Osteoblast (primary cell): ENCODE measurements around the gene BPHL. TPM values are rescaled to one million over a fixed set of nuclear protein-coding genes. Genes with fewer than 3 reads are reported as not detected.

Experiments used
- DNase-seq: peaks from one replicate; pipeline ENCODE4 v3.0.0; 2011; ENCODE audit warnings: low spot score, mixed read lengths; ENCODE audit not compliant: insufficient read length; ENCODE audit errors: missing footprints
- H2AFZ ChIP-seq: 2 replicates; pipeline ENCODE4 v1.6.0; 2011; ENCODE audit warnings: mild to moderate bottlenecking, low read length
- H3K27ac ChIP-seq: 2 replicates; pipeline ENCODE4 v1.5.1; 2011; ENCODE audit warnings: mild to moderate bottlenecking, low read depth, low read length, moderate library complexity
- H3K27me3 ChIP-seq: 2 replicates; pipeline ENCODE4 v1.6.0; 2012; ENCODE audit warnings: mild to moderate bottlenecking, control low read depth, inconsistent platforms, low read length, moderate library complexity; ENCODE audit not compliant: insufficient read depth
- H3K36me3 ChIP-seq: 2 replicates; pipeline ENCODE4 v1.5.1; 2011; ENCODE audit warnings: mild to moderate bottlenecking, low read length, control low read depth, moderate library complexity; ENCODE audit not compliant: insufficient read depth
- H3K4me1 ChIP-seq: 2 replicates; pipeline ENCODE4 v1.5.1; 2011; ENCODE audit warnings: mild to moderate bottlenecking, low read length, control low read depth, moderate library complexity; ENCODE audit not compliant: insufficient read depth
- H3K4me2 ChIP-seq: 2 replicates; pipeline ENCODE4 v1.6.0; 2011; ENCODE audit warnings: mild to moderate bottlenecking, low read length; ENCODE audit not compliant: insufficient read depth
- H3K4me3 ChIP-seq: fragments of 200-600 bp; sonication (generic); 3 replicates; pipeline ENCODE4 v1.5.1; 2012; ENCODE audit warnings: mild to moderate bottlenecking, low read length, inconsistent platforms; ENCODE audit not compliant: insufficient read depth
- H3K79me2 ChIP-seq: 2 replicates; pipeline ENCODE4 v1.6.0; 2012; ENCODE audit warnings: mild to moderate bottlenecking, low read length, control low read depth, inconsistent platforms; ENCODE audit not compliant: insufficient read depth
- H3K9me3 ChIP-seq: 2 replicates; pipeline ENCODE4 v1.5.1; 2011; ENCODE audit warnings: low read depth, low read length, control low read depth
- H4K20me1 ChIP-seq: 2 replicates; pipeline ENCODE4 v1.6.0; 2012; ENCODE audit warnings: mild to moderate bottlenecking, low read length, control low read depth; ENCODE audit not compliant: insufficient read depth
- total RNA-seq: library from RNA; depleted of rRNA; stranded (reverse); fragments of >200 nt; gene quantifications from 2 replicates; pipeline ENCODE4 v1.2.3, GENCODE V29; 2012
- TF ChIP-seq, protein P1 (sequence below): IDR thresholded peaks from 2 replicates; pipeline ENCODE4 v1.5.1; 2011; ENCODE audit warnings: mild to moderate bottlenecking, low read depth, low read length, moderate library complexity; ENCODE audit errors: extremely low read depth

Gene BPHL
- total RNA-seq, 1 donor = 19.9 TPM

DNA sequence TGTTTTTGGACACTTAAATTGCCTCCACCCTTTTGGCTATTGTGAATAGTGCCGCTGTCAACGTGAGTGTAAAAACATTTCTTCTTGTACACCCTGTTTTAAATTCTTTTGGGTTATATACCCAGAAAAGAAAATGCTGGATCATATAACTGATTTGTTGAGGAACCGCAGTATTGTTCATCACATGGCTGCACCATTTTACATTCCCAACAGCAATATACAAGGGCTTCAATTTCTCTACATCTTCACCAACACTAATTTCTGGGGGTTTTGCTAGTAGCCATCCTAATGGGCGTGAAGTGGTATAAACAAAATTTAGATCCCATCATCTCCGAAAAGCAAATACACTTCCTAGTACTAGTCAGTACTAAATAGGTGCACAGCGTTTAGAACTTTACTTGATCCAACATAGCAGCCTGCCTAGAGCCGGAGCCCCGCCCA is 579 bp upstream of the BPHL start:
- H3K4me3 ChIP-seq = peak overlapping the region; percentile 96
- TF ChIP-seq, protein P1, sequence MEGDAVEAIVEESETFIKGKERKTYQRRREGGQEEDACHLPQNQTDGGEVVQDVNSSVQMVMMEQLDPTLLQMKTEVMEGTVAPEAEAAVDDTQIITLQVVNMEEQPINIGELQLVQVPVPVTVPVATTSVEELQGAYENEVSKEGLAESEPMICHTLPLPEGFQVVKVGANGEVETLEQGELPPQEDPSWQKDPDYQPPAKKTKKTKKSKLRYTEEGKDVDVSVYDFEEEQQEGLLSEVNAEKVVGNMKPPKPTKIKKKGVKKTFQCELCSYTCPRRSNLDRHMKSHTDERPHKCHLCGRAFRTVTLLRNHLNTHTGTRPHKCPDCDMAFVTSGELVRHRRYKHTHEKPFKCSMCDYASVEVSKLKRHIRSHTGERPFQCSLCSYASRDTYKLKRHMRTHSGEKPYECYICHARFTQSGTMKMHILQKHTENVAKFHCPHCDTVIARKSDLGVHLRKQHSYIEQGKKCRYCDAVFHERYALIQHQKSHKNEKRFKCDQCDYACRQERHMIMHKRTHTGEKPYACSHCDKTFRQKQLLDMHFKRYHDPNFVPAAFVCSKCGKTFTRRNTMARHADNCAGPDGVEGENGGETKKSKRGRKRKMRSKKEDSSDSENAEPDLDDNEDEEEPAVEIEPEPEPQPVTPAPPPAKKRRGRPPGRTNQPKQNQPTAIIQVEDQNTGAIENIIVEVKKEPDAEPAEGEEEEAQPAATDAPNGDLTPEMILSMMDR = no peak
- peak overlapping the region; percentile 79 for H3K27ac ChIP-seq
- H3K27me3 ChIP-seq = no peaks in the 10 kb centered on the region
- peaks cover 3% of the 10 kb centered on the region for H3K79me2 ChIP-seq
- H3K9me3 ChIP-seq = no peaks in the 10 kb centered on the region
- H3K36me3 ChIP-seq = peaks cover 19% of the 10 kb centered on the region
- H3K4me1 ChIP-seq = peaks cover 11% of the 10 kb centered on the region
- peaks cover 3% of the 10 kb centered on the region for H4K20me1 ChIP-seq
- peak overlapping the region; percentile 96 for H2AFZ ChIP-seq
- no peak for DNase-seq
- H3K4me2 ChIP-seq = peak overlapping the region; percentile 92

DNA sequence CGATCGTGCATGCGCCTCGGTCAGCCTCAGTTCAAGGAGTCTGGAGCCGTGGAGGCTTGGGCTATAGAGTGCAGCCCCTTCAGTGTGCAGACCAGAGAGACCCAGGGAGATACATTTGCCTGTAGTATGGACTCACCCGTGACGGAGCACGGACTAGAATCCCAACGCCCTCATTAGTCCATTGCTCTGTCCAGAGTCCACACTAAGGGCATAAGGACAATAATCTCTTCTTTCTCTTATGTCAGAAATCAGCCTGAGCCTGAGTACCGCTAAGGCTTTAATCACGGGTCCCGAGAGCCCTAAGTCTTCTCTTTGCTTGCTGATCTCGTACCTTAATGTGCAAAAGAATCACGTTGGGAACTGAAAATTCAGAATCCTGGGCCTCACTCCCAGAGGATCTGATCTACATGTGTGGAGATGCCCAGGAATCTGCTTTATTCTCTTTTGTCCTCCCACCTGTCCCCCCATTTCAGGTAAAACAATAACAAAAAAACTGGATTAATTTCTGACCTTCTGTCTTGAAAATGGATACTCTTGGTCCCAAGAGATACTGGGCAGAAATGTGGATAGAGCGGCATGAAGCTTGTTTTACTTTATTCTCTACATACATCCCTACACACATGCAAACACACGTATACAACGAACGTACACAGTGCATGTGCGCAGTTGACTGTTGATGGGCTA is 671 bp downstream of the BPHL start:
- TF ChIP-seq, protein P1 = no peak
- no peak for DNase-seq
- no peaks in the 10 kb centered on the region for H3K27me3 ChIP-seq
- H3K4me2 ChIP-seq = peak overlapping the region; percentile 92
- peaks cover 6% of the 10 kb centered on the region for H3K36me3 ChIP-seq
- peaks cover 11% of the 10 kb centered on the region for H3K4me1 ChIP-seq
- no peaks in the 10 kb centered on the region for H3K9me3 ChIP-seq
- H3K27ac ChIP-seq = peak overlapping the region; percentile 79
- peak overlapping the region; percentile 96 for H3K4me3 ChIP-seq
- H4K20me1 ChIP-seq = peaks cover 3% of the 10 kb centered on the region
- H3K79me2 ChIP-seq = peaks cover 3% of the 10 kb centered on the region
- H2AFZ ChIP-seq = peak overlapping the region; percentile 96

DNA sequence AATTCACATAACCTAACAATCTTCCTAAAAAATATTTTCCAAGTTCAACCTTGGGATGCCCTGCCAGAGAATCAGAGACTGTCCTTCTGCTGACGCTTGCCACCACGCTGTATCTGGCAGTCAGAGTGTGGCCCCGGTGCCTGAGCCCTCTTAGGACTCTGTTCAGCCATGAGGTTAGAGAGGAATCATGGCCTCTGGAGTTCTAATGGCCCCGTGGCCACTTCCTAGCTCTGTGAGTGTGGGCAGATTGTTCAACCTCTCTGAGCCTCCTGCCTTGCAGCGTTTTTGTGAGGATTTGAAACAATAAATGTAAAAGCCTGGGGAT is 2.2 kb downstream of the BPHL start:
- no peak overlapping the region for H3K27ac ChIP-seq
- H3K4me3 ChIP-seq = no peak overlapping the region
- H2AFZ ChIP-seq = no peak overlapping the region
- H3K4me2 ChIP-seq = no peak overlapping the region
- H3K36me3 ChIP-seq = no peaks in the 10 kb centered on the region
- no peak for DNase-seq
- peaks cover 3% of the 10 kb centered on the region for H4K20me1 ChIP-seq
- H3K79me2 ChIP-seq = peaks cover 3% of the 10 kb centered on the region
- no peaks in the 10 kb centered on the region for H3K27me3 ChIP-seq
- H3K4me1 ChIP-seq = peaks cover 11% of the 10 kb centered on the region
- TF ChIP-seq, protein P1 = no peak
- no peaks in the 10 kb centered on the region for H3K9me3 ChIP-seq

GRCh38 chr6:3122823-3123182 is 4.3 kb downstream of the BPHL start:
- H3K4me1 ChIP-seq = peaks cover 7% of the 10 kb centered on the region
- H4K20me1 ChIP-seq = peaks cover 3% of the 10 kb centered on the region
- TF ChIP-seq, protein P1 = no peak
- H3K27me3 ChIP-seq = no peaks in the 10 kb centered on the region
- no peaks in the 10 kb centered on the region for H3K9me3 ChIP-seq
- peaks cover 3% of the 10 kb centered on the region for H3K79me2 ChIP-seq
- H3K4me2 ChIP-seq = no peak overlapping the region
- no peak overlapping the region for H2AFZ ChIP-seq
- no peak for DNase-seq
- H3K36me3 ChIP-seq = no peaks in the 10 kb centered on the region
- no peak overlapping the region for H3K27ac ChIP-seq
- H3K4me3 ChIP-seq = no peak overlapping the region
